Psoas muscle (tissue), 8 donors: ENCODE data around the gene SPNS2. TPM values are rescaled to one million over a fixed set of nuclear protein-coding genes. Genes with fewer than 3 reads are reported as not detected.

Experiments used
- ATAC-seq, 4 donors: fragments of 200-7000 bp; cut with Tn5 transposase; one replicate each; pipeline ENCODE4 v1.9.1; 2020; ENCODE audit warnings: moderate library complexity in 3 of 4, mild to moderate bottlenecking in 2 of 4
- DNase-seq, 2 donors: peaks; one replicate each; pipeline ENCODE4 v3.0.0-alpha.2; 2020
- H3K27ac ChIP-seq: fragments of 200-600 bp; one replicate; pipeline ENCODE4 v1.8.0; 2022
- H3K27me3 ChIP-seq, 3 donors: fragments of 200-600 bp in 1 of 3; one replicate each; pipeline versions ENCODE4 v1.6.1 to v1.8.0; 2013 to 2022; ENCODE audit warnings: low read length in 2 of 3, mild to moderate bottlenecking in 2 of 3, moderate library complexity in 1 of 3; ENCODE audit not compliant: insufficient read depth in 3 of 3
- H3K36me3 ChIP-seq, 2 donors: fragments of 200-600 bp in 1 of 2; one replicate each; pipeline versions ENCODE4 v1.6.1 to v1.8.0; 2013 to 2022; ENCODE audit warnings: low read depth in 1 of 2, mild to moderate bottlenecking in 1 of 2, moderate library complexity in 1 of 2; ENCODE audit not compliant: insufficient read depth in 1 of 2
- H3K4me1 ChIP-seq: fragments of 200-600 bp; one replicate; pipeline ENCODE4 v1.8.0; 2022
- H3K4me3 ChIP-seq: fragments of 200-600 bp; one replicate; pipeline ENCODE4 v1.8.0; 2022; ENCODE audit warnings: mild to moderate bottlenecking
- H3K9me3 ChIP-seq: fragments of 200-600 bp; one replicate; pipeline ENCODE4 v1.8.0; 2022
- WGBS, 3 donors: extraction: QIAGEN DNeasy Blood & Tissue Kit; methylation state at CpG; one replicate each; pipeline versions ENCODE4 v1.1.6 to v1.1.7; 2013; 5-methylcytosine and 5-hydroxymethylcytosine counted together
- intact Hi-C, 2 donors: fragments of 100-400 bp; cut with DNase I; formaldehyde crosslinking; loops; one replicate each; pipeline versions ENCODE4 v1.11.0 to v1.14.2; 2022
- polyA plus RNA-seq, 3 donors: library from polyadenylated mRNA; stranded (reverse); fragments of 200-250 nt; gene quantifications; one replicate each; pipeline ENCODE4 v1.2.3, GENCODE V29; 2013
- total RNA-seq, 4 donors: library from RNA; stranded (reverse); fragmentation: NEBNext Ultra II Directional in 2 of 4; extraction: Animal tissue kit (Norgen Biotek cat#: 25700) in 2 of 4; gene quantifications; one replicate each; pipeline versions ENCODE4 v1.2.1 to v1.2.4, GENCODE V29; 2021 to 2023
- TF ChIP-seq, protein P1 (sequence below): fragments of 200-600 bp; IDR thresholded peaks from one replicate; pipeline ENCODE4 v1.8.0; 2022; ENCODE audit warnings: antibody characterized with exemption
- donor health status: healthy with polysubstance abuse.
- donor health status: DM: no; HTN: no; CAD: no; lungs with moderate emphysema.
- donor health status: Bipolar disorder and iron deficiency.
- donor health status: healthy.
- donor health status: DM: yes; HTN: yes; CAD: no.
- donor health status: DM: no; HTN: no; CAD: no.
- donor health status: DM: no; HTN: no; CAD: no.
- donor health status: DM: yes; HTN: yes; CAD: no.

Gene SPNS2
- total and polyA plus RNA-seq, 7 donors = 3.5 to 10.6 (median 6.4) TPM

GRCh38 chr17:4525691-4526397, 27.2 kb downstream of the SPNS2 start:
- TF ChIP-seq, protein P1, sequence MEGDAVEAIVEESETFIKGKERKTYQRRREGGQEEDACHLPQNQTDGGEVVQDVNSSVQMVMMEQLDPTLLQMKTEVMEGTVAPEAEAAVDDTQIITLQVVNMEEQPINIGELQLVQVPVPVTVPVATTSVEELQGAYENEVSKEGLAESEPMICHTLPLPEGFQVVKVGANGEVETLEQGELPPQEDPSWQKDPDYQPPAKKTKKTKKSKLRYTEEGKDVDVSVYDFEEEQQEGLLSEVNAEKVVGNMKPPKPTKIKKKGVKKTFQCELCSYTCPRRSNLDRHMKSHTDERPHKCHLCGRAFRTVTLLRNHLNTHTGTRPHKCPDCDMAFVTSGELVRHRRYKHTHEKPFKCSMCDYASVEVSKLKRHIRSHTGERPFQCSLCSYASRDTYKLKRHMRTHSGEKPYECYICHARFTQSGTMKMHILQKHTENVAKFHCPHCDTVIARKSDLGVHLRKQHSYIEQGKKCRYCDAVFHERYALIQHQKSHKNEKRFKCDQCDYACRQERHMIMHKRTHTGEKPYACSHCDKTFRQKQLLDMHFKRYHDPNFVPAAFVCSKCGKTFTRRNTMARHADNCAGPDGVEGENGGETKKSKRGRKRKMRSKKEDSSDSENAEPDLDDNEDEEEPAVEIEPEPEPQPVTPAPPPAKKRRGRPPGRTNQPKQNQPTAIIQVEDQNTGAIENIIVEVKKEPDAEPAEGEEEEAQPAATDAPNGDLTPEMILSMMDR = no peak
- ATAC-seq = no peak
- Histone ChIP-seq H3K4me1 (no peaks in the 10 kb centered on the region), H3K36me3 (no peaks in the 10 kb centered on the region), H3K27me3 (peaks cover 0 to 2% (median 0%) of the 10 kb centered on the region in 3 donors), H3K4me3 (no peak overlapping the region), H3K27ac (no peak overlapping the region), H3K9me3 (no peaks in the 10 kb centered on the region)
- DNase-seq = no peak
- intact Hi-C loops = loop anchor here in 1 of 2 donors (10.0 kb wide), 1 partner anchor 341 kb away; no protein-coding TSS in a partner anchor
- 88 to 93% (median 88%) methylated on average over 11 of the region's 11 CpGs for WGBS, 3 donors

GRCh38 chr17:4527134-4527533, 28.5 kb downstream of the SPNS2 start:
- intact Hi-C loops = loop anchor here in 1 of 2 donors (10.0 kb wide), 1 partner anchor 342 kb away; no protein-coding TSS in a partner anchor
- H3K27me3 ChIP-seq = peaks cover 0 to 2% (median 0%) of the 10 kb centered on the region in 3 donors
- H3K4me3 ChIP-seq = no peak overlapping the region

DNA sequence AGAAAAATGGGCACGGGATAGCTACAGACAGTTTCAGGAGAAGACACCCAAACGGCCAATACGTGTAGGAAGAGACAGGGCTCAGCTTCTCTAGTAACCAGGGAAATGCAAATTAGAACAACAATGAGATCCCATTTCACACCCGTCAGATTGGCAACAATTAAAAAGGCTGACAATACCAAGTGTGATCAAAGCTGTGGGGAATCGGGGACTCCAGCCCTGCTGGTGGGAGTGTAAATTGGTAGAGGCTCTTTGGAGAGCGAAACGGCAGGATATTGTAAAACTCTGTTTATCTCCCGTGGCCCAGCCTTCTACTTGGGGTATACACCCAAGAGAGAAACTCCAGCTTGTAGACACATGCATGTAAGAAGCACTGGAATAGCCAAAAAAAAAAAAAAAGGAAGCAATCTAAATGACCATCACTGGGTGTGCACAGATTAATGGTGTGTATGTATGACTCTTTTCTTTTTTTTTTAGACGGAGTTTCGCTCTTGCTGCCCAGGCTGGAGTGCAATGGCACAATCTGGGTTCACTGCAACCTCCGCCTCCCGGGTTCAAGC, 29.0 kb downstream of the SPNS2 start:
- DNase-seq = no peak
- ATAC-seq = no peak
- Histone ChIP-seq H3K36me3 (no peaks in the 10 kb centered on the region), H3K4me1 (no peaks in the 10 kb centered on the region), H3K27ac (no peak overlapping the region), H3K9me3 (no peaks in the 10 kb centered on the region), H3K27me3 (peaks cover 0 to 2% (median 0%) of the 10 kb centered on the region in 3 donors), H3K4me3 (no peak overlapping the region)
- intact Hi-C loops = loop anchor here in 1 of 2 donors (10.0 kb wide), 1 partner anchor 343 kb away; no protein-coding TSS in a partner anchor
- 64 to 68% (median 67%) methylated on average over 12 of the region's 12 CpGs for WGBS, 3 donors
- TF ChIP-seq, protein P1 = no peak

More at GRCh38 chr17:4527134-4527533, 28.5 kb downstream of the SPNS2 start:
- WGBS, 3 donors = 15 to 24% (median 22%) methylated on average over 1 of the region's 1 CpG
- no peaks in the 10 kb centered on the region for H3K4me1 ChIP-seq
- DNase-seq (no peak), ATAC-seq (no peak)
- TF ChIP-seq, protein P1 = no peak
- no peaks in the 10 kb centered on the region for H3K36me3 ChIP-seq
- no peaks in the 10 kb centered on the region for H3K9me3 ChIP-seq
- no peak overlapping the region for H3K27ac ChIP-seq

DNA sequence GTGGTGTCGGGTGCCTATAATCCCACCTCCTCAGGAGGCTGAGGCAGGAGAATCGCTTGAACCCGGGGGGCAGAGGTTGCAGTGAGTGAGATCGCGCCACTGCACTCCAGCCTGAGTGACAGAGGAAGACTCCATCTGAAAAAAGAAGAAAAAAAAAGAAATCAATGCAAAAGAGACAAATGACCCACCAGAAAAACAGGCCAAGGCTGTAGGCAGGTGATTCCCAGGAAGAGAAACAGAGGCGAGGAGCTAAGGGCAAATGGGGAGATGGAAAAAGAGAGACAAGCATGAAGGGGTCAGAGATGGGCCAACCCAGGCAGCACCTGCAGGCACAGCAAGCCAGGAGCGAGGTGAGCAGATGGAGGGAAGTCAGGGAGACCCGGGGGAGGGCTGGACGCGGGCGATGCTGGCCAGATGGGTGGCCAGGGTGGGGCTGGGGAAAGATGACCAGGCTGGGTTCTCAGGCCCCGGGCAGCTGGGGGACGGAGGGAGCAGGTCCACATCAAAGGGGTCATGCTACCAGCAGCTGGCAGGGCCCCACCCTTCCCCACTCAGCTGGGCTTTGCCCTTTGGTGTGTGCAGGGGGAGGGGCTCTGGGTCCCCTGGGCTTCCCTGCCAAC, 31.0 kb downstream of the SPNS2 start:
- TF ChIP-seq, protein P1 = no peak
- Histone ChIP-seq H3K27ac (peak overlapping the region; percentile 2), H3K9me3 (no peaks in the 10 kb centered on the region), H3K36me3 (no peaks in the 10 kb centered on the region), H3K27me3 (peaks cover 0 to 2% (median 0%) of the 10 kb centered on the region in 3 donors), H3K4me3 (no peak overlapping the region), H3K4me1 (no peaks in the 10 kb centered on the region)
- WGBS, 3 donors = 64 to 69% (median 67%) methylated on average over 11 to 13 of the region's 13 CpGs
- intact Hi-C loops = loop anchor here in 1 of 2 donors (10.0 kb wide), 1 partner anchor 345 kb away; no protein-coding TSS in a partner anchor
- ATAC-seq = no peak
- no peak for DNase-seq
